HEK293T (cell line): Measurements from ENCODE around the gene ABHD5.

Experiments
- ARNT ChIP-seq: fragments of 450-650 bp; IDR thresholded peaks from 2 replicates; pipeline ENCODE4 v1.6.1; 2017; ENCODE audit warnings: mild to moderate bottlenecking
- BHLHE40 ChIP-seq: fragments of 450-650 bp; IDR thresholded peaks from 2 replicates; pipeline ENCODE4 v1.6.1; 2016; ENCODE audit warnings: mild to moderate bottlenecking, moderate library complexity, borderline replicate concordance
- FOXA1 ChIP-seq: fragments of 450-650 bp; IDR thresholded peaks from 2 replicates; pipeline ENCODE4 v1.6.1; 2016; ENCODE audit warnings: mild to moderate bottlenecking
- FOXM1 ChIP-seq: fragments of 450-650 bp; IDR thresholded peaks from 2 replicates; pipeline ENCODE4 v1.6.1; 2017; ENCODE audit warnings: mild to moderate bottlenecking, borderline replicate concordance
- HDGF ChIP-seq: fragments of 450-650 bp; IDR thresholded peaks from 2 replicates; pipeline ENCODE4 v1.6.1; 2017; ENCODE audit warnings: antibody characterized with exemption, borderline replicate concordance
- NFRKB ChIP-seq: fragments of 450-650 bp; IDR thresholded peaks from 2 replicates; pipeline ENCODE4 v1.6.1; 2016; ENCODE audit warnings: mild to moderate bottlenecking, moderate library complexity
- SP1 ChIP-seq: fragments of 450-650 bp; IDR thresholded peaks from 2 replicates; pipeline ENCODE4 v1.6.1; 2017
- TARDBP ChIP-seq: fragments of 450-650 bp; IDR thresholded peaks from 2 replicates; pipeline ENCODE4 v1.6.1; 2016

- TF ChIP-seq HDGF (no peak), TARDBP (no peak), FOXA1 (no peak), ARNT (no peak), SP1 (no peak), BHLHE40 (no peak), FOXM1 (no peak), NFRKB (no peak)
Observed at GRCh38 chr3:43723121-43723734, 32.5 kb downstream of the ABHD5 start.
